ENCODE results near the gene KIF3B. TPM values are rescaled to one million over a fixed set of nuclear protein-coding genes. Genes with fewer than 3 reads are reported as not detected.
"Not testable (repeated sequence)": the region's sequence is repeated elsewhere in the genome, so short reads cannot be mapped to it uniquely, and the experiment has no call there.

The KIF3B gene
- total RNA-seq, 2 experiments from 2014 or later, result 16.1 to 16.9 TPM

DNA sequence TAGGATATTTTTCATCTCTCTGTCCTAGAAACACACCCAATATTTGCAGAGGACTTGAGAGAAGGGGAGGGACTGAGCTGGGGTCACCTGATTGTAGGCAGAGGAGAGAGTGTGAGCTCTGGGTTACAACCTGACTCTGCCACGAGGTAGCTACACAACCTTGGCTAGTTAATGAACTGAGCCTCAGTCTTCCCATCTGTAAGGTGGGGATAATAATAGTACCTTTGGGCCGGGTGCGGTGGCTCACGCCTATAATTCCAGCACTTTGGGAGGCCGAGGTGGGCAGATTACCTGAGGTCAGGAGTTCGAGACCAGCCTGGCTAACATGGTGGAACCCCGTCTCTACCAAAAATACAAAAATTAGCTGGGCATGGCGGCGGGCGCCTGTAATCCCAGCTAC is 16.5 kb upstream of the KIF3B start:
- POLR2A ChIA-PET; DNase-seq; H3K4me1 Mint-ChIP-seq; H3K27me3 Mint-ChIP-seq; H3K4me3 Mint-ChIP-seq; H3K27ac Mint-ChIP-seq; H3K36me3 Mint-ChIP-seq (ENCODE audit: low read depth); H3K9me3 Mint-ChIP-seq: not testable (repeated sequence)
- CTCF ChIA-PET, result interaction anchor here (1.0 to 1.5 kb wide), 2 partner anchors 9 to 10 kb away, joined by 4 read pairs; no protein-coding TSS in a partner anchor

DNA sequence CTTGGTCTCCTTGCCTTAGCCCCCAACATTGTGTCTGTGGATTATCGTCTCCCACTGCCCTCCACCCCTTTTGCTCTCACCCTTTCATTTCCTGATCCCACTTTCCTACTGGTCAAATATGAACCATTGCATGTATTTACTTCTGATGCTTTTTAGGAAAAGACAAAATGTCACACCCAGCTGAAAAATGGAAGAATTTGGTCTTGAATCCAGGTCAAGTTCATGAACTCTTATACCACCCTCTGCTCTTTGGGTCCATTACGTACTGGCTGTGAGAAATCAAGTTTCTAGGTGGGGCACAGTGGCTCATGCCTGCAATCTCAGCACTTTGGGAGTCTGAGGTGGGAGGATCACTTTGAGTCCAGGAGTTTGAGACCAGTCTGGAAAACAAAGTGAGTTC is 15.8 kb upstream of the KIF3B start:
- H3K36me3 Mint-ChIP-seq (ENCODE audit: low read depth), result no peaks in the 10 kb centered on the region
- H3K9me3 Mint-ChIP-seq, result no peaks in the 10 kb centered on the region
- H3K27me3 Mint-ChIP-seq, result no peaks in the 10 kb centered on the region
- H3K4me3 Mint-ChIP-seq, result no peak overlapping the region
- no peak overlapping the region for H3K27ac Mint-ChIP-seq
- peaks cover 6% of the 10 kb centered on the region for H3K4me1 Mint-ChIP-seq
- ChIA-PET CTCF (interaction anchor here (1.5 kb wide), 1 partner anchor 9 kb away, joined by 4 read pairs; no protein-coding TSS in a partner anchor), POLR2A (no interaction called here)
- DNase-seq, result no peak

DNA sequence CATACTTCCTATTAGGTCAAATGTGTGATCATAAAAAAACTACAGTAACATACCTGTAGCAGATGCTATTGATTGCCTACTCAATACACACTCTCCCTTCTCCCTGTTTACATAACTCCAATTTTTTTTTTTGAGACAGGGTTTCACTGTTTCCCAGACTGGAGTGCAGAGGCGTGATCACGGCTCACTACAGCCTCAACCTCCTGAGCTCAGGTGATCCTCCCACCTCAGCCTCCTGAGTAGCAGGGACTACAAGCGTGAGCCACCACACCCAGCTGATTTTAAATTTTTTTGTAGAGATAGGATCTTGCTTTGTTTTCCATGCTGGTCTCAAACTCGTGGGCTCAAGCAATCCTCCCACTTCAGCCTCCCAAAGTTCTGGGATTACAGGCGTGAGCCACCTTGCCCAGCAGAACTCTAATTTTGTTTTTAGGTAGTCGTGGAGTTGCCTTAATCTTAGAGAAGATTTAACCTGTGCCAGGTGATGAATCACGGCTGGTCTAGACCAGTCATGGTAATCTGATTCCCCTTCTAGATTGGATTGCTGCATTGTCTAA is 14.0 kb upstream of the KIF3B start:
- POLR2A ChIA-PET, result no interaction called here

GRCh38 chr20:32271620-32272019 is 5.8 kb upstream of the KIF3B start:
- Mint-ChIP-seq H3K9me3 (peaks cover 3% of the 10 kb centered on the region), H3K27me3 (peaks cover 2% of the 10 kb centered on the region), H3K4me3 (no peak overlapping the region), H3K4me1 (peaks cover 5% of the 10 kb centered on the region), H3K27ac (no peak overlapping the region), H3K36me3 (ENCODE audit: low read depth) (no peaks in the 10 kb centered on the region)
- ChIA-PET CTCF (interaction anchor here (1.1 kb wide), 2 partner anchors 8 to 17 kb away, joined by 3 to 5 read pairs; no protein-coding TSS in a partner anchor), POLR2A (no interaction called here)
- no peak for DNase-seq

More for the DNA sequence above, 14.0 kb upstream of the KIF3B start:
- H3K9me3 Mint-ChIP-seq, result no peaks in the 10 kb centered on the region
- no peaks in the 10 kb centered on the region for H3K36me3 Mint-ChIP-seq (ENCODE audit: low read depth)
- H3K4me1 Mint-ChIP-seq, result no peaks in the 10 kb centered on the region
- CTCF ChIA-PET, result interaction anchor here (0.6 kb wide), 1 partner anchor 61 kb away, joined by 3 read pairs; no protein-coding TSS in a partner anchor
- H3K4me3 Mint-ChIP-seq, result no peak overlapping the region
- H3K27ac Mint-ChIP-seq, result no peak overlapping the region
- no peaks in the 10 kb centered on the region for H3K27me3 Mint-ChIP-seq
- DNase-seq, result no peak

DNA sequence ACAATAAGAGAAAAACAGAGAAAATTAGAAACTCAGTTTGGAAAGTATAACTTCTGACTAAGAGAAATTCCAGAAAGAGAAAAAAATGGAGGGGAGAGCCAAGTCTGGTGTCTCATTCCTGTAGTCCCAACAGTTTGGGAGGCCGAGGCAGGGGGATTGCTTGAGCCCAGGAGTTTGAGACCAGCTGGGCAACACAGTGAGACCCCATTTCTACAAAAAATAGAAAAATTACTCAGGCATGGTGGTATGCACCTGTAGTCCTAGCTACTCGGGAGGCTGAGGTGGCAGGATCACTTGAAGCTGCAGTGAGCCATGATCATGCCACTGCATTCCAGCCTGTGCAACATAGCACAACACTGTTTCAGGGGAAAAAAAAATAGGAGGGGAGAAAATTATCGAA is 3.1 kb upstream of the KIF3B start:
- ChIA-PET POLR2A (no interaction called here), CTCF (interaction anchor here (1.3 kb wide), 1 partner anchor 41 kb away, joined by 3 read pairs; no protein-coding TSS in a partner anchor)
- Mint-ChIP-seq H3K36me3 (ENCODE audit: low read depth) (no peaks in the 10 kb centered on the region), H3K4me1 (peaks cover 23% of the 10 kb centered on the region), H3K27me3 (peaks cover 2% of the 10 kb centered on the region), H3K9me3 (peaks cover 3% of the 10 kb centered on the region), H3K4me3 (no peak overlapping the region), H3K27ac (no peak overlapping the region)
- DNase-seq, result no peak

- H3K27ac Mint-ChIP-seq; H3K4me3 Mint-ChIP-seq; H3K27me3 Mint-ChIP-seq; POLR2A ChIA-PET; H3K36me3 Mint-ChIP-seq (ENCODE audit: low read depth); DNase-seq; CTCF ChIA-PET; H3K9me3 Mint-ChIP-seq: not testable (repeated sequence)
- H3K4me1 Mint-ChIP-seq, result peaks cover 28% of the 10 kb centered on the region
Measured at GRCh38 chr20:32275163-32275562, 2.3 kb upstream of the KIF3B start.

GRCh38 chr20:32278199-32278643 is 770 bp downstream of the KIF3B start:
- Mint-ChIP-seq H3K4me1 (peaks cover 46% of the 10 kb centered on the region), H3K27me3 (peaks cover 2% of the 10 kb centered on the region), H3K9me3 (peaks cover 3% of the 10 kb centered on the region), H3K4me3 (peak overlapping the region; percentile 83), H3K36me3 (ENCODE audit: low read depth) (peaks cover 8% of the 10 kb centered on the region), H3K27ac (peak overlapping the region; percentile 85)
- CTCF ChIA-PET, result interaction anchor here (0.5 kb wide), 1 partner anchor 21 kb away, joined by 3 read pairs; no protein-coding TSS in a partner anchor
- no peak for DNase-seq
- POLR2A ChIA-PET, result no interaction called here

GRCh38 chr20:32281711-32282110 is 4.3 kb downstream of the KIF3B start:
- no peak overlapping the region for H3K27ac Mint-ChIP-seq
- no peak overlapping the region for H3K4me3 Mint-ChIP-seq
- H3K9me3 Mint-ChIP-seq, result no peaks in the 10 kb centered on the region
- H3K4me1 Mint-ChIP-seq, result peaks cover 67% of the 10 kb centered on the region
- no peak for DNase-seq
- POLR2A ChIA-PET, result no interaction called here
- H3K36me3 Mint-ChIP-seq (ENCODE audit: low read depth), result peaks cover 8% of the 10 kb centered on the region
- CTCF ChIA-PET, result no interaction called here
- no peaks in the 10 kb centered on the region for H3K27me3 Mint-ChIP-seq

GRCh38 chr20:32282461-32282860 is 5.0 kb downstream of the KIF3B start:
- Mint-ChIP-seq H3K4me3 (no peak overlapping the region), H3K4me1 (peaks cover 66% of the 10 kb centered on the region), H3K27me3 (no peaks in the 10 kb centered on the region), H3K27ac (no peak overlapping the region), H3K36me3 (ENCODE audit: low read depth) (peaks cover 8% of the 10 kb centered on the region), H3K9me3 (no peaks in the 10 kb centered on the region)
- POLR2A ChIA-PET, result no interaction called here
- CTCF ChIA-PET, result no interaction called here
- DNase-seq, result no peak

DNA sequence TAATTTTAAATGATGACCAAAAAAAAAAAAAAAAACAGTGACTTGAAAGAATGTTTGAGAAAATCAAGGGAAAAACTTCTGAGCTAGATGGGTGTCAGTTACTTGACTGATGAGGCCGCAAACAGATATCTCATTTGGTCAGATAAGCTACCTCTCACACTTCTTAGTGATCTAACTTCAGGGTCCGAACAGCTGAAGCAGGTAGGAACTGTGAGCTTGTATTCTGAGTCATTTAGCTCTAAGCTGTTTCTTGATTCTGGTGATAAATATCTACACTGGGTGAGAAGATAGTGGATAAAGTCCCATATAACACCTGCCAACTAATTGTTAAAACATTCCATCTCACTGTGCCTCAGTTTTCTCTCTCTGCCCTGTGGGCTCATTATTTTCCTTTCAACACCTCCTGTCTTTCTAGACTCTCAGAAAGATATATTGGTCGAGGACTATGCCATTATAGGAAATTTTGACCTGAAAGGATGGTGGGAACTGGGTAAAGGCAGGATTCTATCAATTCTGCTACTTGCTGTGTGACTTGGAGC is 7.7 kb downstream of the KIF3B start:
- peak overlapping the region; percentile 88 for H3K27ac Mint-ChIP-seq
- no peaks in the 10 kb centered on the region for H3K9me3 Mint-ChIP-seq
- DNase-seq, result no peak
- peaks cover 52% of the 10 kb centered on the region for H3K4me1 Mint-ChIP-seq
- POLR2A ChIA-PET, result interaction anchor here (0.7 kb wide), 1 partner anchor 22 kb away, joined by 3 read pairs; no protein-coding TSS in a partner anchor
- CTCF ChIA-PET, result interaction anchor here (0.7 to 1.7 kb wide), 7 partner anchors 9 to 252 kb away, joined by 3 to 5 read pairs (median 4); no protein-coding TSS in a partner anchor
- no peaks in the 10 kb centered on the region for H3K27me3 Mint-ChIP-seq
- no peak overlapping the region for H3K4me3 Mint-ChIP-seq
- peaks cover 16% of the 10 kb centered on the region for H3K36me3 Mint-ChIP-seq (ENCODE audit: low read depth)

GRCh38 chr20:32285621-32286371 is 8.3 kb downstream of the KIF3B start:
- peaks cover 51% of the 10 kb centered on the region for H3K4me1 Mint-ChIP-seq
- peaks cover 17% of the 10 kb centered on the region for H3K36me3 Mint-ChIP-seq (ENCODE audit: low read depth)
- no peaks in the 10 kb centered on the region for H3K27me3 Mint-ChIP-seq
- peak; percentile 50 for DNase-seq
- ChIA-PET POLR2A (interaction anchor here (0.6 kb wide), 1 partner anchor 34 kb away, joined by 4 read pairs; no protein-coding TSS in a partner anchor), CTCF (interaction anchor here (0.8 to 1.7 kb wide), 6 partner anchors 9 to 38 kb away, joined by 3 to 5 read pairs (median 4); no protein-coding TSS in a partner anchor)
- peak overlapping the region; percentile 12 for H3K4me3 Mint-ChIP-seq
- peak overlapping the region; percentile 88 for H3K27ac Mint-ChIP-seq
- no peaks in the 10 kb centered on the region for H3K9me3 Mint-ChIP-seq

DNA sequence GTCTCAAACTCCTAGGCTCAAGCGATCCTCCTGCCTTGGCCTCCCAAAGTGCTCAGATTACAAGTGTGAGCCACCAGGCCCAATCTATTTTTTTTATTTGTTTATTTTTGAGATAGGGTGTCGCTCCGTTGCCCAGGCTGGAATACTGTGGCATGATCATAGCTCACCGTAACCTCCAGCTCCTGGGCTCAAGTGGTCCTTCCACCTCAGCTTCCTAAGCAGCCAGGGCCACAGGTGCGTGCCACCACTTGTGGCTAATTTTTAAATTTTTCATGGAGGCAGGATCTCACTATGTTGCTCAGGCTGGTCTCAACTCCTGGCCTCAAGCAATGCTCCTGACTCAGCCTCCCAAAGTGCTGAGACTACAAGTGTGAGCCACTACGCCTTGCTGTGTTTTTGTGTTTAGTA is 9.8 kb downstream of the KIF3B start:
- H3K9me3 Mint-ChIP-seq, result no peaks in the 10 kb centered on the region
- no peak overlapping the region for H3K4me3 Mint-ChIP-seq
- H3K27ac Mint-ChIP-seq, result peak overlapping the region; percentile 65
- peaks cover 11% of the 10 kb centered on the region for H3K36me3 Mint-ChIP-seq (ENCODE audit: low read depth)
- H3K4me1 Mint-ChIP-seq, result peaks cover 38% of the 10 kb centered on the region
- no peak for DNase-seq
- ChIA-PET CTCF (no interaction called here), POLR2A (no interaction called here)
- no peaks in the 10 kb centered on the region for H3K27me3 Mint-ChIP-seq
